ENCODE data around the gene KLF3.
"Not testable (repeated sequence)": the region's sequence is repeated elsewhere in the genome, so short reads cannot be mapped to it uniquely, and the experiment has no call there.

KLF3 gene

DNA sequence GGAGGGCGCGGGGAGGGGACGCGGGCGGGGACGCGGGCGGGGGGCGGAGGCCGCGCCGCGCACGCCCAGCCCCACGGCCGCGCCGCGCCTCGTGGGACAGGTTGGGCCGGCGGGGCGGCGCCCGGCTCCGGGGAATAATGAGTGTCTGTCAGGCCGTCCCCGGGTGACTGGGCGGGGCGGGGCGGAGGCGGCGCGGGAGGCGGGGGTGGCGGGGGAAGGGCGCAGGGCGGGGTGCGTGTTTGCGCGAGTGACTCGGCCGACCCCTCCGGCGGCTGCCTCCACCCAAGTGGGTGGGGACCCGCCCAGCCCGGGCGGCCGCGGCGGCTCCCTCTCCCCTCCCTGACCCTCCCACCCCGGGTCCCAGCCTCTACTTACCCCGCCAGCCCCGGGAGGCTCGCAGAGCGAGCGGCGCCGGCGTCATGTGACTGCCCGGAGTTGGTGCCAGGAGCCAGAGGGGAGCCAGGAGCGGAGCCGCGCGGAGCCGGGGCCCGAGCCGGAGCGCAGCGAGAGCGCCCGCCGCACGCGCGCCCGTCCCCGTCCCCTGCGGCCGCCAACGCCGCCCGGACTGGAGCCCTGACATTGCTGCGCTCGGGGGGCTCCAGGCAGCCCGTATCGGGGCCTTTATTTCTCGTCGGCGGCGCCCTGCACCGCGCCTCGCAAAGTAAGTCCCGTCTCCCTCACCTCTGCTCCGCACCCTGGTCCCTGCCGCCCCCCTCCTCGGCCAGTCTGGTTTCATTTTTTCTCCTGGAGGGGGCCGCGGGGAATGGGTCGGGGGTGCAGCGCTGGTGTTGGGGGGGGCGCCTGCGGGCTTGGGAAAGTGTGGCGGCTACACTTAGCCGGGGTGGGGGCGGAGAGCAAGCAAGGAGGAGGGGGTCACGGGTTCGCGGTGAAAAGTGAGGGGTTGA, at the start of gene KLF3:
Gene KLF3, plus strand, starts transcription at position 399 of the 905 bp plus-strand sequence. CDS start 16,427 bp downstream, outside the sequence.
- in situ Hi-C loops (cut with HindIII; ENCODE audit: low sequenced_read_pairs), result loop anchor here (10.0 kb wide), 2 partner anchors 71 to 1009 kb away; no protein-coding TSS in a partner anchor

- in situ Hi-C loops (cut with HindIII; ENCODE audit: low sequenced_read_pairs), result no loop called here
Measured at GRCh38 chr4:38614231-38614630, 49.8 kb upstream of the KLF3 start.

- in situ Hi-C loops (cut with HindIII; ENCODE audit: low sequenced_read_pairs), result loop anchor here (5.0 kb wide), 1 partner anchor 34 kb away; no protein-coding TSS in a partner anchor
Measured at GRCh38 chr4:38615847-38616246, 48.2 kb upstream of the KLF3 start.

GRCh38 chr4:38618505-38618904, 45.5 kb upstream of the KLF3 start:
- in situ Hi-C loops (cut with HindIII; ENCODE audit: low sequenced_read_pairs), result loop anchor here (5.0 kb wide), 1 partner anchor 36 kb away; no protein-coding TSS in a partner anchor

DNA sequence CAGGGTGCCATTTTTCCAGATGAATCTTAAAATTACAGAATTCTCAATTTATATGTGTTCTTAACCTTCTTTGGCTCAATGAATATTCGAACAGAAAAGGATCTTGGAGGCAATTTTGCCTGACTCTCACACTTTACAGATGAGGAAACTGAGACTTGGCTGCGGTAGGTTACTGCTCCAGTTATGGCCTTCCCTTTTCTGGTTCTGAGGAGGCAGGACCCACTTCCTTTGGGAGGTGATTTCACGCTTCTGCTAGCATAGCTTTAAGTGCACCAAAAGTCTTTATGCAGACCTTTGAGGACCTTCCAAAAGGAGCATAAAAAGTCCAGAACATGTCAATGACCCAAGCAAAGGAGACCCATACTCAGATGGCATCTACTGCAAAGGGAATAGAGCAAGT, 44.7 kb upstream of the KLF3 start:
- in situ Hi-C loops (cut with HindIII; ENCODE audit: low sequenced_read_pairs), result loop anchor here (5.0 kb wide), 1 partner anchor 37 kb away; no protein-coding TSS in a partner anchor

- in situ Hi-C loops (cut with HindIII; ENCODE audit: low sequenced_read_pairs), result no loop called here
Measured at GRCh38 chr4:38620065-38620464, 43.9 kb upstream of the KLF3 start.

GRCh38 chr4:38620527-38621027, 43.4 kb upstream of the KLF3 start:
- in situ Hi-C loops (cut with HindIII; ENCODE audit: low sequenced_read_pairs), result no loop called here

- in situ Hi-C loops (cut with HindIII; ENCODE audit: low sequenced_read_pairs), result no loop called here
Measured at GRCh38 chr4:38621028-38621684, 42.8 kb upstream of the KLF3 start.

DNA sequence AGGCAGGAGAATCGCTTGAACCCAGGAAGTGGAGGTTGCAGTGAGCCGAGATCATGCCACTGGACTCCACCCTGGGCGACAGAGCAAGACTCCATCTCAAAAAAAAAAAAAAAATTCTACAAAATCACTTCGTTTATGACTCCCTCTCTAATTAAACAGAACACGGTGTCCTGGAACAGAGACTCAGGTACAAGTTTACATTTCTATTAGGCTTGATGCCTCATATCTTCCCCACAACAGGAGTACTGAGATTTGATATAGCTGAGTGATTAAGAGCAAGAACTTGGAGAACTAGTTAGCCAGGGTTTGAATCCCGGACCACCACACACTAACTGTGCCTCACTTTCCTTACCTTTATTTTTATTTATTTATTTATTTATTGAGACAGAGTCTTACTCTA, 42.2 kb upstream of the KLF3 start:
- in situ Hi-C loops (cut with HindIII; ENCODE audit: low sequenced_read_pairs), result no loop called here

DNA sequence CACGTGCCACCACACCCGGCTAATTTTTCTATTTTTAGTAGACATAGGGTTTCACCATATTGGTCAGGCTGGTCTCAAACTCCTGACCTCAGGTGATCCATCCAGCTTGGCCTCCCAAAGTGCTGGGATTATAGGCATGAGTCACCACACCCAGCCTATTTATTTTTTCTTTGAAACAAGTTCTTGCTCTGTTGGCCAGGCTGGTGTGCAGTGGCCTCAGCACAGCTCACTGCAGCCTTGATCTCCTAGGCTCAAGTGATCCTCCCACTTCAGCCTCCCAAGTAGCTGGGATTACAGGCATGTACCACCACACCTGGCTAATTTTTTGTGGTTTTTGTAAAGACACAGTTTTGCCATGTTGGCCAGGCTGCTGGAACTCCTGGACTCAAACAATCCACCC, 41.7 kb upstream of the KLF3 start:
- in situ Hi-C loops (cut with HindIII; ENCODE audit: low sequenced_read_pairs), result not testable (repeated sequence)

DNA sequence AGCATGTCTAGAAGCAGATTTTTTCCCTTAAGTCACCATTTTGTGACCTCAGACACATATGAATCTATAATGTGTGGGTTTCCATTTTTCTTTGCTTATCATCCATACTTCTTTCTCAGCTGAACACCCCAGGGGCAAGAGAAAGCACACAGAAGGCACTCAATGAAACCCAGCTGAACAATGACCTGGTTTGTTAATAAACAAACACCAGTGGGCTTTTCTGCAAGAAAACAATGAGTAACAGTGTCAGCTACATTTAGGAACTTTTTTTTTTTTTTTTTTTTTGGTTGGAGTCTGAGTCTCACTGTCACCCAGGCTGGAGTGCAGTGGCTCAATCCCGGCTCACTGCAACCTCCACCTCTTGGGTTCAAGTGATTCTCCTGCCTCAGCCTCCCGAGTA, 40.7 kb upstream of the KLF3 start:
- in situ Hi-C loops (cut with HindIII; ENCODE audit: low sequenced_read_pairs), result no loop called here

DNA sequence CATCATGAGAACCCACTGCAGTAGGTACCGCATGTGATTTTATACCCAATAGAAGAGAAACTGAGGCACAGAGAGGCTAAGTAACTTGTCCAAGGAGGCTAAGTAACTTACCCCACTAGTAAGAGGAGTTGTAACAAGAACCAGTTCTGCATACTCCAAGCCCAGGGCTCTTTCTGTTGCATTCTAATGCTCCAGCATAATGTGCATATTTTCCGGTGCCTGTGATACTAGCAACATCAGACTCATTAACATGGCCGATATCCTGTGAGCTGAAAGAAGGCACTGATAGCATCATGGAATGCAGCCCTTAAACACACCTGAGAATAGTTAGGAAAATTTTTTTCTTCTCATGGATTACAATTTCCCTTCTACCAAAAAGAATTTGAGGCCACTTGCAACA, 39.7 kb upstream of the KLF3 start:
- in situ Hi-C loops (cut with HindIII; ENCODE audit: low sequenced_read_pairs), result no loop called here

- in situ Hi-C loops (cut with HindIII; ENCODE audit: low sequenced_read_pairs), result no loop called here
Measured at GRCh38 chr4:38625508-38625907, 38.5 kb upstream of the KLF3 start.

DNA sequence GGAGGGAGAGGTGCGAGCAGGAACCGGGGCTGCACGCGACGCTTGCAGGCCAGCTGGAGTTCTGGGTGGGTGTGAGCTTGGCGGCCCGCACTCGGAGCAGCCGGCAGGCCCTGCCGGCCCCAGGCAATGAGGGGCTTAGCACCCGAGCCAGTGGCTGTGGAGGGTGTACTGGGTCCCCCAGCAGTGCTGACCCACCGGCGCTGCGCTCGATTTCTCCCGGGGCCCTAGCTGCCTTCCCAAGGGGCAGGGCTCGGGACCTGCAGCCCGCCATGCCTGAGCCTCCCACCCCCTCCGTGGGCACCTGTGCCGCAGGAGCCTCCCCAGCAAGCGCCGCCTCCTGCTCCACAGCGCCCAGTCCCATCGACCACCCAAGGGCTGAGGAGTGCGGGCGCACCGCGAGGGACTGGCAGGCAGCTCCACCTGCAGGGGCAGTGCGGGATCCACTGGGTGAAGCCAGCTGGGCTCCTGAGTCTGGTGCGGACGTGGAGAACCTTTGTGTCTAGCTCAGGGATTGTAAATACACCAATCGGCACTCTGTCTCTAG, 37.0 kb upstream of the KLF3 start:
- in situ Hi-C loops (cut with HindIII; ENCODE audit: low sequenced_read_pairs), result not testable (repeated sequence)

DNA sequence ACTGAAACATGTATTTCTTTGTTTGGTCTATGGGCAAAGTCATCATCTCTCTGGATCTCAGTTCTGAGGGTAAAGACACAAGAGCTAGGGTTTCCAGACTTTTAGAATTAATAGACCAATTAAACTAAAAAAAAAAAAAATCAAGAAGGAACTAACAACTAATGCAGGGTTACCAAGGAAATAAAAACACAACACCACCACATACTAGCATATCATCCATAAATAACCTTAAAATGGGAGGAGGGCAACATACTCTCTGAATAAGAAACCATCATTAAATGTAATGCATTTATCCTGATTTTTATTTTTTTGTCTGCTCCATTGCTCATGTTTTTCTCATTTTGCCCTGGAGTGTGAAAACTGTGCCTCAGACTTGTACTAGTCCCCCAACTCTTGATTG, 33.5 kb upstream of the KLF3 start:
- in situ Hi-C loops (cut with HindIII; ENCODE audit: low sequenced_read_pairs), result no loop called here

- in situ Hi-C loops (cut with HindIII; ENCODE audit: low sequenced_read_pairs), result no loop called here
Measured at GRCh38 chr4:38634047-38634759, 29.8 kb upstream of the KLF3 start.

GRCh38 chr4:38639242-38639641, 24.8 kb upstream of the KLF3 start:
- in situ Hi-C loops (cut with HindIII; ENCODE audit: low sequenced_read_pairs), result no loop called here

DNA sequence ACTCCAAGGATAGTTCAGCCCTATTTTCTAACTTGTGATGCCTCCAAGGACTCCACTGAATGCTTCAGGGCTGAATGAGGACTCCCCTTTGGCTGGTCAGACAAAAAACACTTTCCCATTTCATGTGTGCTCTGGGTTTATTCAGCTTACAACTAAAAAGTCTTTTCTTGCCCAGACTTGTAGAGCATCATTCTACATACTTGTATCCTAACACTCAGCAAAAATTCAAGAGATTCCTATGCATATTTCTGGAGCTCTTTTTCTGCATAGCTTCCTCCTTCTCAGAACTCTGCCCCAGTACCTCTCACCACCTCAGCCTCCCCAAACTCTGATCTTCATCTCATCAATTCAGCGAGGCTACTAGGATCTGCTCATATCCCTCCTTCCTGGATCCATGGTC, 22.2 kb upstream of the KLF3 start:
- in situ Hi-C loops (cut with HindIII; ENCODE audit: low sequenced_read_pairs), result loop anchor here (5.0 to 10.0 kb wide), 2 partner anchors 57 to 190 kb away; no protein-coding TSS in a partner anchor

DNA sequence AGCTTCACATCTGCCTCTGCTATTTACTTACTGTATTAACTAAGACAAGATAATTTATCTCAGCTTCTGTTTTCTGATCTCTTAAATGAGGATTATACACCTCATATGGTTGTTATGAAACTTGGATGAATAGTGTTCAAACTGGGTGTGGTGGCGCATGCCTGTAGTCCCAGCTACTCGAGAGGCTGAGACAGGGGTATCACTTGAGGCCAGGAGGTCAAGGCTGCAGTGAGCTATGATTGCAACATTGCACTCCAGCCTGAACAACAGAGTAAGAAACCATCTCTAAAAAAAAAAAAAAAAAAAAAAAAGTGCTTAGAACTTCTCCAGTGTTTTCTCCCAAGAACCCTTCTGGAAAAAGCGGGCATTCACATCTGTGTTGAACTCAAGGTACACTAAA, 19.8 kb upstream of the KLF3 start:
- in situ Hi-C loops (cut with HindIII; ENCODE audit: low sequenced_read_pairs), result loop anchor here (5.0 to 10.0 kb wide), 2 partner anchors 59 to 192 kb away; no protein-coding TSS in a partner anchor

DNA sequence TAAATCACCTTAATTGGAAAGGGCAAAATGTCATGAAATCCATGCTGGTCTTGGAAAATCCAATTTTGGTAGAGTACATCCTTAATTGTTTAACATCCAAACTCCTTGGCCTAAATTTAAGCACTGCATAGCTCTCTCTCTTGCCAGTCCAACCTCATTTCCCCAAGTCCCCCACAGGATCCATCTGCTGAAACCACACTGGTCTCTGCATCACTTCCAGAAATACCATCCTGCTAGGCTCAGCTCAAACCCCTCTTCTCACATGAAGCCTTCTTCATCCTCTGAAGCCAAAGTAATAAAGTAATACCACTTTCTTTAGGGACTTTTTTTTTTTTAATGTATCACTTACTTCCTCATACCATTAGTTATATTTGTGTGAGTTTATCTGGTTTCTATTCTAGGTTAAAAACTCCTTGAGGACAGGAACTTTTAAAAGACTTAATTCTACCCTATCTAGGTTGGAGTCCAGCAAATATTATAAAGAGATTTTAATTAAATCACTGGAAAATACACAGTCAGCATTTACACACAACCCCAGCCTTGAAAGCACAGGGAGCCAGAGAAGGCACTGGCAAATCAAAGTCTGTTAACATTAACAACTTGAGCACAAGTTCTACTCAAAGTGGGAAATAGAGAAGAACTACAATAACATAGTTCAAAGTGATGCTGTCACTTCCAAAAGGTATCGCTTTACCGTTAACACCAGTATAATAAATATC, 16.7 kb upstream of the KLF3 start:
- in situ Hi-C loops (cut with HindIII; ENCODE audit: low sequenced_read_pairs), result loop anchor here (10.0 kb wide), 1 partner anchor 62 kb away; no protein-coding TSS in a partner anchor

All from endothelial cell of hepatic sinusoid (primary cell).